Right atrium auricular region (tissue), 2 donors: Measurements from ENCODE around the gene GALNT18. TPM values are rescaled to one million over a fixed set of nuclear protein-coding genes. Genes with fewer than 3 reads are reported as not detected.

Experiments used
- DNase-seq: peaks from one replicate; pipeline ENCODE4 v3.0.0-alpha.2; 2019; ENCODE audit warnings: low spot score
- H3K27ac ChIP-seq, 2 donors: fragments of 200-600 bp; sonication (generic); 1 replicate in 1 of 2; 2 replicates in 1 of 2; pipeline ENCODE4 v1.5.1; 2016 to 2019
- H3K27me3 ChIP-seq, 2 donors: fragments of 200-600 bp; sonication (generic); one replicate each; pipeline versions ENCODE4 v1.5.1 to v1.6.0; 2017 to 2019
- H3K36me3 ChIP-seq: fragments of 200-600 bp; sonication (generic); one replicate; pipeline ENCODE4 v1.5.1; 2016
- H3K4me1 ChIP-seq, 2 donors: fragments of 200-600 bp; sonication (generic); one replicate each; pipeline versions ENCODE4 v1.5.1 to v1.6.0; 2017 to 2019
- H3K4me3 ChIP-seq, 2 donors: fragments of 200-600 bp; sonication (generic); 1 replicate in 1 of 2; 2 replicates in 1 of 2; pipeline ENCODE4 v1.5.1; 2017 to 2019; ENCODE audit warnings: mild to moderate bottlenecking in 1 of 2, moderate library complexity in 1 of 2
- H3K9me3 ChIP-seq, 2 donors: fragments of 200-600 bp; sonication (generic); one replicate each; pipeline ENCODE4 v1.5.1; 2019
- total RNA-seq, 2 donors: library from RNA; depleted of rRNA; stranded (reverse); fragments of >200 nt; gene quantifications; one replicate each; pipeline ENCODE4 v1.1.0, GENCODE V29; 2016
- TF ChIP-seq, protein P1 (sequence below), 2 donors: fragments of 200-600 bp; sonication (generic); IDR thresholded peaks; one replicate each; pipeline ENCODE4 v1.5.1; 2019; ENCODE audit warnings: antibody characterized with exemption in 2 of 2

The GALNT18 gene
- total RNA-seq, 2 donors from 2014 or later: 22.2 to 26.8 TPM

DNA sequence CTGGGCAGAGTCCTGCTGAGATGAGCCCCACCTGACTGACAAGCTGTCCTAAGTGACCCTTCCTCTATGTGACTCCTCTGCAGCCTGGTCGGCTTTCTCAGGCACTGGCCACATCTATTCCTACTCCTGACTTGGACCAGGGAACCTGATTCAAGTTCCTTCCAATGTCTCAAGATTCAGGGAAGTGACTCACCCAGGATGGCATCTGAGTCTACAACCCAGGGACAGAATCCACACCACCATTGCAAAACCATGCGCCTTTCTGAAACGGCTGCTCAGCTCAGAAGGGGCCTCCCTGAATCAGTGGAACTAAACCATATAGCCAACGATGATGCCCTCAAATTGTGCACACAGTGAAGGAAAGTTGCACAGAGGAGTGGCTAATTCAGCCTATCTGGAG is 204.9 kb downstream of the GALNT18 start:
- peaks cover 0 to 44% of the 10 kb centered on the region in 2 donors for H3K4me1 ChIP-seq
- TF ChIP-seq, protein P1, sequence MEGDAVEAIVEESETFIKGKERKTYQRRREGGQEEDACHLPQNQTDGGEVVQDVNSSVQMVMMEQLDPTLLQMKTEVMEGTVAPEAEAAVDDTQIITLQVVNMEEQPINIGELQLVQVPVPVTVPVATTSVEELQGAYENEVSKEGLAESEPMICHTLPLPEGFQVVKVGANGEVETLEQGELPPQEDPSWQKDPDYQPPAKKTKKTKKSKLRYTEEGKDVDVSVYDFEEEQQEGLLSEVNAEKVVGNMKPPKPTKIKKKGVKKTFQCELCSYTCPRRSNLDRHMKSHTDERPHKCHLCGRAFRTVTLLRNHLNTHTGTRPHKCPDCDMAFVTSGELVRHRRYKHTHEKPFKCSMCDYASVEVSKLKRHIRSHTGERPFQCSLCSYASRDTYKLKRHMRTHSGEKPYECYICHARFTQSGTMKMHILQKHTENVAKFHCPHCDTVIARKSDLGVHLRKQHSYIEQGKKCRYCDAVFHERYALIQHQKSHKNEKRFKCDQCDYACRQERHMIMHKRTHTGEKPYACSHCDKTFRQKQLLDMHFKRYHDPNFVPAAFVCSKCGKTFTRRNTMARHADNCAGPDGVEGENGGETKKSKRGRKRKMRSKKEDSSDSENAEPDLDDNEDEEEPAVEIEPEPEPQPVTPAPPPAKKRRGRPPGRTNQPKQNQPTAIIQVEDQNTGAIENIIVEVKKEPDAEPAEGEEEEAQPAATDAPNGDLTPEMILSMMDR (IDR thresholded peaks at IDR 0.05): no peak
- no peak for DNase-seq

GRCh38 chr11:11416502-11416901 is 205.3 kb downstream of the GALNT18 start:
- TF ChIP-seq, protein P1 (IDR thresholded peaks at IDR 0.05): no peak
- no peak for DNase-seq
- Histone ChIP-seq H3K9me3 (no peaks in the 10 kb centered on the region), H3K27ac (no peak overlapping the region), H3K4me3 (no peak overlapping the region), H3K27me3 (no peaks in the 10 kb centered on the region), H3K4me1 (peaks cover 0 to 42% of the 10 kb centered on the region in 2 donors), H3K36me3 (no peaks in the 10 kb centered on the region)

More for the DNA sequence above, 204.9 kb downstream of the GALNT18 start:
- no peaks in the 10 kb centered on the region for H3K27me3 ChIP-seq
- no peak overlapping the region for H3K4me3 ChIP-seq
- no peak overlapping the region for H3K27ac ChIP-seq
- no peaks in the 10 kb centered on the region for H3K9me3 ChIP-seq
- no peaks in the 10 kb centered on the region for H3K36me3 ChIP-seq

DNA sequence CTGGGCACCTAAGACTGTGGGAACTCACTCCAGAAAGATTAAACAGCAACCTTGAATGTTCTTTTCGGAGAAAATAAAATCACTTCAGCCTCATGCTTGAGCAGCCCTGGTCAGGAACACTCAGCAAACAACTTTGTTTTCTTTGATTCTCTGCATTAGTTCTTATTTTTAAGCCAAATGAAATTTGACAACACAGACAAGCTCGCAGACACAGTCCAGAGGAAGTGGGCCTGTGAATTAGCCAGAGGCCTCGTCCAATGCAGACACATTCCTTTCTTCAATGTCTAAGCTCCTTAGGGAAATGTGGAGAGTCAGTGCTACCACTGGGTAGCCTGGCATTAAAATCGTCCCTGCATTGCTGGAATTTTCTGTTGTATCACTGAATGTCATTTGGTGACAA is 205.9 kb downstream of the GALNT18 start:
- H3K4me3 ChIP-seq: no peak overlapping the region
- H3K27me3 ChIP-seq: no peaks in the 10 kb centered on the region
- H3K27ac ChIP-seq: no peak overlapping the region
- H3K4me1 ChIP-seq: peaks cover 0 to 36% of the 10 kb centered on the region in 2 donors
- no peaks in the 10 kb centered on the region for H3K36me3 ChIP-seq
- no peak for DNase-seq
- TF ChIP-seq, protein P1 (IDR thresholded peaks at IDR 0.05): no peak
- no peaks in the 10 kb centered on the region for H3K9me3 ChIP-seq

DNA sequence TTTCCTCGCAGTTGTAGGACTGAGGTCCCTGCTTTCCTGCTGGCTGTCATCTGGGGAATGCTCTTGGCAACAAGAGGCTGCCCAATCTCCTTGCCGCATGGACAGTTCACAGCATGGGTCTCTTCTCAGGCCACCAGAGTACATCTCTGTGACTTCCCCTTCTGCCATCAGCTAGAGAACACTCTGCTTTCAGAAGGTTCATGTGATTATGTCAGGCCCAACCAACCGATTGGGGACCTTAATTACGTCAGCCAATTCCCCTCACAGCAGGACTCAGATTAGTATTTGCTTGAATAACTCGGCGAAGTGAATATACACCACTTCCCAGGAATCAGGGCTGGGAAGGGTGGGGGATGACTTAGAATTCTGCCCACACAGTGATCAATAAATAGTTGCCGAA is 206.8 kb downstream of the GALNT18 start:
- no peak overlapping the region for H3K4me3 ChIP-seq
- TF ChIP-seq, protein P1 (IDR thresholded peaks at IDR 0.05): no peak
- peaks cover 0 to 31% of the 10 kb centered on the region in 2 donors for H3K4me1 ChIP-seq
- DNase-seq: no peak
- no peaks in the 10 kb centered on the region for H3K27me3 ChIP-seq
- no peaks in the 10 kb centered on the region for H3K9me3 ChIP-seq
- no peaks in the 10 kb centered on the region for H3K36me3 ChIP-seq
- no peak overlapping the region for H3K27ac ChIP-seq

- no peaks in the 10 kb centered on the region for H3K9me3 ChIP-seq
- peaks cover 0 to 38% of the 10 kb centered on the region in 2 donors for H3K4me1 ChIP-seq
- no peak overlapping the region for H3K4me3 ChIP-seq
- no peaks in the 10 kb centered on the region for H3K36me3 ChIP-seq
- no peak for DNase-seq
- no peaks in the 10 kb centered on the region for H3K27me3 ChIP-seq
- TF ChIP-seq, protein P1 (IDR thresholded peaks at IDR 0.05): no peak
- H3K27ac ChIP-seq: no peak overlapping the region
These were observed 208.0 kb downstream of the GALNT18 start for GRCh38 chr11:11413776-11414175.

- TF ChIP-seq, protein P1 (IDR thresholded peaks at IDR 0.05): no peak
- DNase-seq: no peak
- H3K27me3 ChIP-seq: no peaks in the 10 kb centered on the region
- H3K36me3 ChIP-seq: no peaks in the 10 kb centered on the region
- H3K4me3 ChIP-seq: no peak overlapping the region
- H3K4me1 ChIP-seq: peaks cover 0 to 52% of the 10 kb centered on the region in 2 donors
- no peaks in the 10 kb centered on the region for H3K9me3 ChIP-seq
- H3K27ac ChIP-seq: no peak overlapping the region
These were observed 210.3 kb downstream of the GALNT18 start for GRCh38 chr11:11411401-11411985.
